ENCODE data around the gene HOXB5. TPM values are rescaled to one million over a fixed set of nuclear protein-coding genes. Genes with fewer than 3 reads are reported as not detected.

HOXB5 gene
- polyA plus RNA-seq, 3 donors = 30.0 to 58.2 (median 39.7) TPM

GRCh38 chr17:48570325-48571023, 23.1 kb downstream of the HOXB5 start:
- DNase-seq (ENCODE audit: extremely low read depth in 1 of 11, low read depth in 9 of 11, low spot score in 4 of 11) = no peak

GRCh38 chr17:48569674-48570324, 23.8 kb downstream of the HOXB5 start:
- DNase-seq (ENCODE audit: extremely low read depth in 1 of 11, low read depth in 9 of 11, low spot score in 4 of 11) = no peak

GRCh38 chr17:48569240-48569582, 24.4 kb downstream of the HOXB5 start:
- no peak for DNase-seq (ENCODE audit: extremely low read depth in 1 of 11, low read depth in 9 of 11, low spot score in 4 of 11)

- no peak for DNase-seq (ENCODE audit: extremely low read depth in 1 of 11, low read depth in 9 of 11, low spot score in 4 of 11)
These were observed 24.9 kb downstream of the HOXB5 start for GRCh38 chr17:48568499-48569239.

- DNase-seq (ENCODE audit: extremely low read depth in 1 of 11, low read depth in 9 of 11, low spot score in 4 of 11) = no peak
These were observed 25.8 kb downstream of the HOXB5 start for GRCh38 chr17:48567646-48568354.

- no peak for DNase-seq (ENCODE audit: extremely low read depth in 1 of 11, low read depth in 9 of 11, low spot score in 4 of 11)
These were observed 26.4 kb downstream of the HOXB5 start for GRCh38 chr17:48567209-48567608.

- no peak for DNase-seq (ENCODE audit: extremely low read depth in 1 of 11, low read depth in 9 of 11, low spot score in 4 of 11)
These were observed 26.9 kb downstream of the HOXB5 start for GRCh38 chr17:48566717-48567116.

GRCh38 chr17:48565925-48566710, 27.5 kb downstream of the HOXB5 start:
- DNase-seq (ENCODE audit: extremely low read depth in 1 of 11, low read depth in 9 of 11, low spot score in 4 of 11) = no peak

- no peak for DNase-seq (ENCODE audit: extremely low read depth in 1 of 11, low read depth in 9 of 11, low spot score in 4 of 11)
These were observed 28.5 kb downstream of the HOXB5 start for GRCh38 chr17:48565022-48565554.

GRCh38 chr17:48564188-48565021, 29.2 kb downstream of the HOXB5 start:
- DNase-seq (ENCODE audit: extremely low read depth in 1 of 11, low read depth in 9 of 11, low spot score in 4 of 11) = no peak

GRCh38 chr17:48563867-48564187, 29.8 kb downstream of the HOXB5 start:
- DNase-seq (ENCODE audit: extremely low read depth in 1 of 11, low read depth in 9 of 11, low spot score in 4 of 11) = no peak

GRCh38 chr17:48563385-48563838, 30.2 kb downstream of the HOXB5 start:
- no peak for DNase-seq (ENCODE audit: extremely low read depth in 1 of 11, low read depth in 9 of 11, low spot score in 4 of 11)

- DNase-seq (ENCODE audit: extremely low read depth in 1 of 11, low read depth in 9 of 11, low spot score in 4 of 11) = no peak
These were observed 30.6 kb downstream of the HOXB5 start for GRCh38 chr17:48562934-48563333.

GRCh38 chr17:48561884-48562810, 31.4 kb downstream of the HOXB5 start:
- peak in 1 of 11 donors; percentile 76 for DNase-seq (ENCODE audit: extremely low read depth in 1 of 11, low read depth in 9 of 11, low spot score in 4 of 11)

- DNase-seq (ENCODE audit: extremely low read depth in 1 of 11, low read depth in 9 of 11, low spot score in 4 of 11) = no peak
These were observed 33.5 kb downstream of the HOXB5 start for GRCh38 chr17:48559840-48560817.
